ENCODE data around the gene HASPIN.

The HASPIN gene

GRCh38 chr17:3765981-3766380 lies 42.3 kb downstream of the HASPIN start:
- DNase-seq (ENCODE audit: low spot score): no peak

- no peak for DNase-seq (ENCODE audit: low spot score)
These were observed 43.1 kb downstream of the HASPIN start for GRCh38 chr17:3766779-3767178.

GRCh38 chr17:3768341-3768740 lies 44.6 kb downstream of the HASPIN start:
- no peak for DNase-seq (ENCODE audit: low spot score)

GRCh38 chr17:3768769-3769168 lies 45.1 kb downstream of the HASPIN start:
- no peak for DNase-seq (ENCODE audit: low spot score)

- DNase-seq (ENCODE audit: low spot score): peak; percentile 30
These were observed 46.8 kb downstream of the HASPIN start for GRCh38 chr17:3770466-3770865.

GRCh38 chr17:3771140-3771539 lies 47.4 kb downstream of the HASPIN start:
- DNase-seq (ENCODE audit: low spot score): no peak

GRCh38 chr17:3772764-3773163 lies 49.1 kb downstream of the HASPIN start:
- DNase-seq (ENCODE audit: low spot score): no peak

- DNase-seq (ENCODE audit: low spot score): no peak
These were observed 49.8 kb downstream of the HASPIN start for GRCh38 chr17:3773511-3773910.

- DNase-seq (ENCODE audit: low spot score): no peak
These were observed 50.3 kb downstream of the HASPIN start for GRCh38 chr17:3773966-3774365.
